ENCODE data around the gene EFNA1. TPM values are rescaled to one million over a fixed set of nuclear protein-coding genes. Genes with fewer than 3 reads are reported as not detected.

The EFNA1 gene
- total RNA-seq, 1 experiment from 2014 or later: 19.7 TPM

DNA sequence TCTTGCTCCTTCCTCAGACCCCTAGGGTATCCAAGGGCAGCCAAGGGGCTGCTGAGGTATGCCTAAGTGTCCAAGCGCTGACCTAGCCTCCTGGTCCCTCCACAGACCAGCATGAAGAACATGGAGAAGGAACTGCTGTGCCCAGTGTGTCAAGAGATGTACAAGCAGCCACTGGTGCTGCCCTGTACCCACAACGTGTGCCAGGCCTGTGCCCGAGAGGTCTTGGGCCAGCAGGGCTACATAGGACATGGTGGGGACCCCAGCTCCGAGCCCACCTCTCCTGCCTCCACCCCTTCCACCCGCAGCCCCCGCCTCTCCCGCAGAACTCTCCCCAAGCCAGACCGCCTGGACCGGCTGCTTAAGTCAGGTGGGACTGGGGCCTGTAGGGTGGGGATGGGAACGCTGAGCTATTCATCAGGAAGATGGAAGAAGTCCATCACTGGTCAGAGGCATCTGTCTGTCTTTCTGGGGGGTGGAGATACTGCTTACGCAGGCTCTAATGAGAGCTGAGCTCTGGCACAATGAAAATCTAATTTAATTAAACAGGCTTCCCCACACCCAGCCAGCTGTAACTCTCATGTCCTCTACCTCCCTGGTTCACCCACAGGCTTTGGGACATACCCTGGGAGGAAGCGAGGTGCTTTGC is 47.7 kb downstream of the EFNA1 start:
- Histone ChIP-seq H3K27me3 (ENCODE audit: insufficient read depth, low read length) (no peaks in the 10 kb centered on the region), H3K9ac (ENCODE audit: low read length) (no peak overlapping the region), H3K27ac (ENCODE audit: low read depth, low read length) (peak overlapping the region; percentile 11; the same call in 1 of the 2 replicates), H3K36me3 (ENCODE audit: control insufficient read depth in 1 of 2, insufficient read depth in 2 of 2, low read length in 2 of 2) (peaks cover 0 to 1% of the 10 kb centered on the region in 2 experiments; a peak in 1 of 4 replicates), H4K20me1 (ENCODE audit: insufficient read depth) (no peaks in the 10 kb centered on the region), H3K4me1 (ENCODE audit: control insufficient read depth in 1 of 2, insufficient read depth in 2 of 2, low read length in 2 of 2) (peaks cover 7 to 42% of the 10 kb centered on the region in 2 experiments; a peak in 3 of 4 replicates), H3K4me2 (ENCODE audit: low read length) (no peak overlapping the region), H3K9me2 (ENCODE audit: insufficient read depth) (no peaks in the 10 kb centered on the region), H2AFZ (ENCODE audit: low read depth, low read length, poor library complexity, severe bottlenecking) (no peak overlapping the region), H3K9me3 (ENCODE audit: control insufficient read depth in 1 of 2, insufficient read depth in 1 of 2, low read depth in 1 of 2, low read length in 2 of 2) (no peaks in the 10 kb centered on the region), H3K4me3 (replicated peaks in 1 of 2; ENCODE audit: low read depth in 1 of 2, low read length in 2 of 2) (no peak overlapping the region), H3K79me2 (ENCODE audit: insufficient read depth, low read length) (peaks cover 23% of the 10 kb centered on the region)
- ChIA-PET RAD21 (ENCODE audit: low non-redundant PET in 1 of 2, low total read pairs in 2 of 2, uncharacterized antibody in 2 of 2, unreplicated experiment in 2 of 2) (no interaction called here), POLR2A (interaction anchor here (1.0 to 2.5 kb wide), 4 partner anchors 18 to 66 kb away, joined by 3 to 15 read pairs (median 4); a partner anchor contains a TSS), CTCF (interaction anchor here (1.0 to 4.6 kb wide), 5 partner anchors 18 to 149 kb away, joined by 3 to 71 read pairs (median 5); no protein-coding TSS in a partner anchor)
- intact Hi-C loops (cut with micrococcal nuclease): loop anchor here (10.0 kb wide), 1 partner anchor 149 kb away; the partner anchor contains the start of gene RUSC1
- DNase-seq (ENCODE audit: low read depth, low spot score) (no peak), ATAC-seq (no peak)
- no peak for TF ChIP-seq EZH2phosphoT487 (IDR thresholded peaks at IDR 0.05; ENCODE audit: borderline replicate concordance)
- TF ChIP-seq, protein P1, sequence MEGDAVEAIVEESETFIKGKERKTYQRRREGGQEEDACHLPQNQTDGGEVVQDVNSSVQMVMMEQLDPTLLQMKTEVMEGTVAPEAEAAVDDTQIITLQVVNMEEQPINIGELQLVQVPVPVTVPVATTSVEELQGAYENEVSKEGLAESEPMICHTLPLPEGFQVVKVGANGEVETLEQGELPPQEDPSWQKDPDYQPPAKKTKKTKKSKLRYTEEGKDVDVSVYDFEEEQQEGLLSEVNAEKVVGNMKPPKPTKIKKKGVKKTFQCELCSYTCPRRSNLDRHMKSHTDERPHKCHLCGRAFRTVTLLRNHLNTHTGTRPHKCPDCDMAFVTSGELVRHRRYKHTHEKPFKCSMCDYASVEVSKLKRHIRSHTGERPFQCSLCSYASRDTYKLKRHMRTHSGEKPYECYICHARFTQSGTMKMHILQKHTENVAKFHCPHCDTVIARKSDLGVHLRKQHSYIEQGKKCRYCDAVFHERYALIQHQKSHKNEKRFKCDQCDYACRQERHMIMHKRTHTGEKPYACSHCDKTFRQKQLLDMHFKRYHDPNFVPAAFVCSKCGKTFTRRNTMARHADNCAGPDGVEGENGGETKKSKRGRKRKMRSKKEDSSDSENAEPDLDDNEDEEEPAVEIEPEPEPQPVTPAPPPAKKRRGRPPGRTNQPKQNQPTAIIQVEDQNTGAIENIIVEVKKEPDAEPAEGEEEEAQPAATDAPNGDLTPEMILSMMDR (IDR thresholded peaks at IDR 0.05 in 2 of 3, conservative IDR thresholded peaks at IDR 0.05 in 1 of 3; ENCODE audit: borderline replicate concordance in 1 of 3, insufficient read depth in 1 of 3, low read depth in 2 of 3, low read length in 2 of 3): no peak
- no peak for TF ChIP-seq ZFX (IDR thresholded peaks at IDR 0.05)
- TF ChIP-seq POLR2AphosphoS5 (IDR thresholded peaks at IDR 0.05; ENCODE audit: low read depth, low read length): no peak
- no peak for TF ChIP-seq POLR2A (IDR thresholded peaks at IDR 0.05; ENCODE audit: borderline replicate concordance, extremely low read depth, insufficient read depth, insufficient read length)
- TF ChIP-seq ZNF274 (IDR thresholded peaks at IDR 0.05; ENCODE audit: low read depth, low read length): no peak
- BruUV-seq (replicated peaks): no TSS peak

Measured in HCT116 (cell line).